ENCODE data around the gene GPSM1. TPM values are rescaled to one million over a fixed set of nuclear protein-coding genes. Genes with fewer than 3 reads are reported as not detected.

GPSM1 gene
- total and polyA plus RNA-seq, 9 of the 15 experiments (the other 6 are each of a cell fraction or from before 2014, with no cell fraction given), result 0.04 to 14.2 (median 3.1) TPM

DNA sequence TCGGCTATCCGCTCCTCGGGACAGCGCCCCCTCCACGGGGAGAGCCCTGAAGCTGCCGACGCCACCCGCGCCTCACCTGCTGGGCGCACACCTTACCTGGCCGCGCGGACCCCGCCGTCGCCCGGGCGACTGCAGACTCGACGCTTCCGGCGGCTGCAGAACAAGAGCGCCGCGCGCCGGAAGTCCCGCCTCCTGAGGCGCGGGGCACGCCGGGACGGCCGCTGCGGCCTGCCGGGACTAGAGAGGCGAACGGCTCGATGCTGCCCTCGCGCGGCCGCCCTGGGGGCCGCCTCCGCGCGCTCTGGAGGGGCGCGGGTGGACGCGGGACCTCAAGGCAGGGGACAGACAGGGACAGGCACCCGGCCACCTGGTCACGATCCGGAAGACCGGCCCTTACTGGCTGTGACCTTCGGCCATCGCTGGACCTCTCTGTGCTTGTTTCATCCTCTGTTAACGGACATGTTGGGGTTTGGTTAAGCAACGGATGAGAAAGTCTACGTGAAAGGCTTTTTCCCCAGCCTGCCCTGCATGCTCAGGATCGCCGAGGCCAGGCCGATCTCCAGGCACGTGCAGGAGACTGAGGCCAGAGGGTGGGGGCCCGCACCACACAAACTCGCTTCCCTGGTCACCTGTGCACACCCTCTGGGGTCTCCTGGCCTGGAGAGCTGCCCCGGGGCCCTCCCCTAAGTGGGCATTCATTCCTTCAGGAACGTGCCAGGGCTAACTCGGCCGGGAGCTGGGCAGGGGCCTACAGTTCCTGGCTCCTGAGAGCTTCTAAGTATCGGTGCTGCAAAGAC is 72.9 kb downstream of the GPSM1 start, which contains the start of gene SNAPC4 (continued):
- TF ChIP-seq DIDO1 (tag; IDR thresholded peaks at IDR 0.05; ENCODE audit: low read depth), result no peak
- peak; percentile 57; the same call in 1 of the 2 replicates for TF ChIP-seq EP400 (IDR thresholded peaks at IDR 0.05)
- TF ChIP-seq NR3C1 (CRISPR knock-in tag; IDR thresholded peaks at IDR 0.05), result no peak
- no peak for TF ChIP-seq PBX2 (CRISPR knock-in tag; IDR thresholded peaks at IDR 0.05; ENCODE audit: low read depth)
- TF ChIP-seq PBX2 (tag; conservative IDR thresholded peaks at IDR 0.05; ENCODE audit: low read depth), result no peak
- no peak for TF ChIP-seq POLR2B (IDR thresholded peaks at IDR 0.05; ENCODE audit: low read depth, partially characterized antibody)
- no peak for TF ChIP-seq SNRNP70 (optimal IDR thresholded peaks at IDR 0.05; ENCODE audit: low read depth, low read length)
- TF ChIP-seq POLR2AphosphoS5 (IDR thresholded peaks at IDR 0.05; ENCODE audit: control insufficient read depth, insufficient read depth, low read depth, low read length), result peak; percentile 47; the same call in 1 of the 2 replicates
- peak; percentile 68 for TF ChIP-seq GMEB1 (CRISPR knock-in tag; IDR thresholded peaks at IDR 0.05)
- no peak for TF ChIP-seq MEF2D (tag; conservative IDR thresholded peaks at IDR 0.05; ENCODE audit: low read depth)
- peak; percentile 79 for TF ChIP-seq MTA3 (IDR thresholded peaks at IDR 0.05; ENCODE audit: borderline replicate concordance)
- no peak for TF ChIP-seq NFATC3 (IDR thresholded peaks at IDR 0.05)
- TF ChIP-seq SRSF9 (IDR thresholded peaks at IDR 0.05; ENCODE audit: borderline replicate concordance, low read depth, low read length), result no peak
- peak; percentile 59 for TF ChIP-seq BHLHE40 (IDR thresholded peaks at IDR 0.05; ENCODE audit: low read length)
- no peak for TF ChIP-seq KAT8 (IDR thresholded peaks at IDR 0.05; ENCODE audit: low read depth)
- TF ChIP-seq GTF2F1 (IDR thresholded peaks at IDR 0.05; ENCODE audit: low read depth, low read length), result no peak
- no peak for TF ChIP-seq ZFP91 (CRISPR knock-in tag; IDR thresholded peaks at IDR 0.05)
- TF ChIP-seq ZNF785 (CRISPR knock-in tag; IDR thresholded peaks at IDR 0.05), result no peak
- no peak for TF ChIP-seq FOXA3 (CRISPR knock-in tag; conservative IDR thresholded peaks at IDR 0.05 in 1 of 2, IDR thresholded peaks at IDR 0.05 in 1 of 2)
- TF ChIP-seq KDM2B (CRISPR knock-in tag; IDR thresholded peaks at IDR 0.05), result no peak
- 0 out of 2 replicates have a peak, but pooled peaks have one; percentile 51 for TF ChIP-seq CREB1 (IDR thresholded peaks at IDR 0.05)
- TF ChIP-seq CREB1 (CRISPR knock-in tag; IDR thresholded peaks at IDR 0.05), result no peak
- no peak for TF ChIP-seq ZNF384 (IDR thresholded peaks at IDR 0.05; ENCODE audit: low read depth, low read length)
- no peak for TF ChIP-seq SAP30 (IDR thresholded peaks at IDR 0.05; ENCODE audit: borderline replicate concordance, insufficient read depth, low read depth, low read length, poor library complexity, severe bottlenecking)

Measured in K562 (cell line).